Fibroblast of lung (primary cell): ENCODE data around the gene HDHD3.
"Not testable (repeated sequence)": the region's sequence is repeated elsewhere in the genome, so short reads cannot be mapped to it uniquely, and the experiment has no call there.

Experiments
- EZH2 ChIP-seq: IDR thresholded peaks from 2 replicates; pipeline ENCODE4 v1.5.1; 2012; ENCODE audit warnings: low read length, control low read depth, mild to moderate bottlenecking; ENCODE audit errors: missing control alignments
- TF ChIP-seq, protein P1 (sequence below), 2 donors: IDR thresholded peaks in 1 of 2; conservative IDR thresholded peaks in 1 of 2; 1 replicate in 1 of 2; 2 replicates in 1 of 2; pipeline ENCODE4 v1.5.1; 2011 to 2012; ENCODE audit warnings: low read length in 2 of 2, control low read depth in 1 of 2, inconsistent platforms in 1 of 2, low read depth in 1 of 2, mild to moderate bottlenecking in 1 of 2

DNA sequence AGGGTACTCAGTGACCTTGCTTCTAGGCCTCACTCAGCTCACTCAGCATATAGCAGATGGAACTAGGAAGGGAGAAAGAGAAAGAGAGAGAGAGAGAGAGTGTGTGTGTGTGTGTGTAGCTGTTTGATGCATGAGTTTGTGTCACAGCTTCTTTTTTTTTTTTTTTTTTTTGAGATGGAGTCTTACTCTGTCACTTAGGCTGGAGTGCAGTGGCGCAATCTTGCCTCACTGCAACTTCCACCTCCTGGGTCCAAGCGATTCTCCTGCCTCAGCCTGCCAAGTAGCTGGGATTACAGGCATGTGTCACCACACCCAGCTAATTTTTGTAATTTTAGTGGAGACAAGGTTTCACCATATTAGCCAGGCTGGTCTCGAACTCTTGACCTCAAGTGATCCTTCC is 11.1 kb downstream of the HDHD3 start:
- TF ChIP-seq, protein P1, sequence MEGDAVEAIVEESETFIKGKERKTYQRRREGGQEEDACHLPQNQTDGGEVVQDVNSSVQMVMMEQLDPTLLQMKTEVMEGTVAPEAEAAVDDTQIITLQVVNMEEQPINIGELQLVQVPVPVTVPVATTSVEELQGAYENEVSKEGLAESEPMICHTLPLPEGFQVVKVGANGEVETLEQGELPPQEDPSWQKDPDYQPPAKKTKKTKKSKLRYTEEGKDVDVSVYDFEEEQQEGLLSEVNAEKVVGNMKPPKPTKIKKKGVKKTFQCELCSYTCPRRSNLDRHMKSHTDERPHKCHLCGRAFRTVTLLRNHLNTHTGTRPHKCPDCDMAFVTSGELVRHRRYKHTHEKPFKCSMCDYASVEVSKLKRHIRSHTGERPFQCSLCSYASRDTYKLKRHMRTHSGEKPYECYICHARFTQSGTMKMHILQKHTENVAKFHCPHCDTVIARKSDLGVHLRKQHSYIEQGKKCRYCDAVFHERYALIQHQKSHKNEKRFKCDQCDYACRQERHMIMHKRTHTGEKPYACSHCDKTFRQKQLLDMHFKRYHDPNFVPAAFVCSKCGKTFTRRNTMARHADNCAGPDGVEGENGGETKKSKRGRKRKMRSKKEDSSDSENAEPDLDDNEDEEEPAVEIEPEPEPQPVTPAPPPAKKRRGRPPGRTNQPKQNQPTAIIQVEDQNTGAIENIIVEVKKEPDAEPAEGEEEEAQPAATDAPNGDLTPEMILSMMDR (conservative IDR thresholded peaks at IDR 0.05 in 1 of 2, IDR thresholded peaks at IDR 0.05 in 1 of 2; ENCODE audit: low read depth in 1 of 2, low read length in 2 of 2), result not testable (repeated sequence)
- TF ChIP-seq EZH2, result not testable (repeated sequence)
